Keratinocyte (primary cell): Measurements from ENCODE around the gene PLA2G12A. TPM values are rescaled to one million over a fixed set of nuclear protein-coding genes. Genes with fewer than 3 reads are reported as not detected.

Experiments
- DNase-seq: peaks from one replicate; pipeline ENCODE4 v3.0.0-alpha.2; 2011; ENCODE audit warnings: low read depth, missing footprints, low spot score
- FAIRE-seq: peaks from 2 replicates; lab custom pipeline; 2011; peaks lifted over from hg19 to GRCh38; lab: Jason Lieb, UNC
- H2AFZ ChIP-seq: 2 replicates; pipeline ENCODE4 v1.6.0; 2012; ENCODE audit warnings: low read length, control low read depth, inconsistent platforms; ENCODE audit not compliant: control insufficient read depth
- H3K27ac ChIP-seq: 2 replicates; pipeline ENCODE4 v1.5.1; 2011; ENCODE audit warnings: low read length; ENCODE audit not compliant: control insufficient read depth, insufficient read depth
- H3K27me3 ChIP-seq: 3 replicates; pipeline ENCODE4 v1.6.0; 2011; ENCODE audit warnings: low read length; ENCODE audit not compliant: control insufficient read depth, insufficient read depth; ENCODE audit errors: extremely low read depth
- H3K36me3 ChIP-seq, 2 experiments: 2 replicates in 1 of 2; 3 replicates in 1 of 2; pipeline ENCODE4 v1.5.1; 2011; ENCODE audit warnings: low read length in 2 of 2, mild to moderate bottlenecking in 1 of 2; ENCODE audit not compliant: control insufficient read depth in 2 of 2, insufficient read depth in 2 of 2; ENCODE audit errors: extremely low read depth in 1 of 2
- H3K4me1 ChIP-seq: 3 replicates; pipeline ENCODE4 v1.5.1; 2011; ENCODE audit warnings: low read length; ENCODE audit not compliant: control insufficient read depth, insufficient read depth; ENCODE audit errors: extremely low read depth
- H3K4me2 ChIP-seq: 3 replicates; pipeline ENCODE4 v1.6.0; 2011; ENCODE audit warnings: low read depth, low read length; ENCODE audit not compliant: control insufficient read depth, insufficient read depth; ENCODE audit errors: extremely low read depth
- H3K4me3 ChIP-seq, 3 experiments: fragments of 200-600 bp in 1 of 3; sonication (generic) in 1 of 3; 2 replicates in 2 of 3; 3 replicates in 1 of 3; pipeline ENCODE4 v1.5.1; 2011 to 2016; ENCODE audit warnings: low read length in 3 of 3, mild to moderate bottlenecking in 3 of 3, control low read depth in 2 of 3, inconsistent platforms in 1 of 3, low read depth in 1 of 3, mixed read lengths in 1 of 3, mixed run types in 1 of 3, moderate library complexity in 1 of 3; ENCODE audit not compliant: control insufficient read depth in 2 of 3, insufficient read depth in 2 of 3; ENCODE audit errors: extremely low read depth in 1 of 3
- H3K79me2 ChIP-seq: 2 replicates; pipeline ENCODE4 v1.6.0; 2012; ENCODE audit warnings: low read length; ENCODE audit not compliant: control insufficient read depth, insufficient read depth
- H3K9ac ChIP-seq: 3 replicates; pipeline ENCODE4 v1.6.0; 2011; ENCODE audit warnings: low read length; ENCODE audit not compliant: control insufficient read depth, insufficient read depth; ENCODE audit errors: extremely low read depth
- H3K9me1 ChIP-seq: 3 replicates; pipeline ENCODE4 v1.6.0; 2011; ENCODE audit warnings: low read length; ENCODE audit not compliant: control insufficient read depth, insufficient read depth; ENCODE audit errors: extremely low read depth
- H3K9me3 ChIP-seq: 2 replicates; pipeline ENCODE4 v1.5.1; 2012; ENCODE audit warnings: low read depth, low read length; ENCODE audit not compliant: control insufficient read depth
- H4K20me1 ChIP-seq: 3 replicates; pipeline ENCODE4 v1.6.0; 2011; ENCODE audit warnings: low read length; ENCODE audit not compliant: control insufficient read depth, insufficient read depth; ENCODE audit errors: extremely low read depth
- EZH2 ChIP-seq: IDR thresholded peaks from one replicate; pipeline ENCODE4 v1.6.1; 2012; ENCODE audit warnings: inconsistent platforms, mild to moderate bottlenecking, low read length, moderate library complexity
- dilution Hi-C: fragments of 300-500 bp; cut with MboI; formaldehyde crosslinking; loops from one replicate; pipeline ENCODE4 v1.7.0; 2020; ENCODE audit warnings: low sequenced_read_pairs; ENCODE audit not compliant: extremely low pct_ligation_motif_present
- polyA plus RNA-seq, 5 experiments: library from polyadenylated mRNA; depleted of rRNA in 3 of 5; stranded (reverse) in 3 of 5; stranded (forward) in 1 of 5; unstranded in 1 of 5; fragments of >200 nt; gene quantifications; 1 replicate in 1 of 5; 2 replicates in 3 of 5; 3 replicates in 1 of 5; pipeline versions ENCODE4 v1.2.1 to v1.2.3, GENCODE V29; 2011 to 2012; ENCODE audit warnings: missing spikeins in 2 of 5, low read depth in 1 of 5, low replicate concordance in 1 of 5
- TF ChIP-seq, protein P1 (sequence below), 3 experiments: IDR thresholded peaks in 1 of 3; conservative IDR thresholded peaks in 1 of 3; optimal IDR thresholded peaks in 1 of 3; 2 replicates in 2 of 3; 3 replicates in 1 of 3; pipeline versions ENCODE3 to v1.5.1; 2011; ENCODE audit warnings: low read length in 3 of 3, mild to moderate bottlenecking in 3 of 3, moderate library complexity in 2 of 3, control low read depth in 1 of 3, inconsistent platforms in 1 of 3; ENCODE audit not compliant: insufficient read depth in 2 of 3; ENCODE audit errors: extremely low read depth in 1 of 3

PLA2G12A gene
- polyA plus RNA-seq, 1 donor (not counting 4 experiments of a cell fraction or from before 2014, with no cell fraction given), result 63.7 TPM

DNA sequence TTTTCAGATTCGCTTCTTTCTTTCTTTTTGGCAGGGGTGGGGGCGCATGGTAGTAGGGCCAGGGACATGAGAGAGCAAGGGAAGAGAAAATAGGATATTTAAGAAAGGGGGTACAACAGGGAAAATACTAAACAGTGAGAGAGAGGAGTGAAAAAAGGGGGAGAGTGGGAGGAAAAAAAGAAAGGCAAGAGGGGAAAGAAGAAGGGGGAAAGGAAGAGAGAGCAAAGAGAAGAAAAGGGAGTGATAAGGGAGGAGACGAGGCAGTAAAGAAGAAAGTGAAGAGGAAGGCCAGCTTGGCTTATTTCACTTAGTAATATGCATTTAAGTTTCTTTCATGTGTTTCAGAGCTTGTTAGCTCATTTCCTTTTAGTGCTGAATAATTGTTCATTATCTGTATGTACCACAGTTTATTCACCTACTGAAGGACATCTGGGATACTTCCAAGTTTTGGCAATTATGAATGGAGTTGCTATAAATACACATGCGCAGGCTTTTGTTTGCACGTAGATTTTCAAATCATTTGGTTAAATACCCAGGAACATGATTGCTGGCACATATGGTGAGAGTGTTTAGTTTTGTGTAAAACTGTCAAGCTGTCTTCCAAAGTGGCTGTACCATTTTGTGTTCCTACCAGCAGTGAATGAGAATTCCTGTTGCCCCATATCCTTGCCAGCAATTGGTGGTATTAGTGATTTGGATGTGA lies 63.9 kb downstream of the PLA2G12A start:
- no peaks in the 10 kb centered on the region for H3K27me3 ChIP-seq
- H3K27ac ChIP-seq, result no peak overlapping the region
- dilution Hi-C loops, result no loop called here
- H3K79me2 ChIP-seq, result no peaks in the 10 kb centered on the region
- DNase-seq, result no peak
- no peaks in the 10 kb centered on the region for H3K4me1 ChIP-seq
- H3K4me2 ChIP-seq, result no peak overlapping the region
- H3K4me3 ChIP-seq, result no peak overlapping the region
- no peaks in the 10 kb centered on the region for H3K9me3 ChIP-seq
- H4K20me1 ChIP-seq, result no peaks in the 10 kb centered on the region
- TF ChIP-seq, protein P1, sequence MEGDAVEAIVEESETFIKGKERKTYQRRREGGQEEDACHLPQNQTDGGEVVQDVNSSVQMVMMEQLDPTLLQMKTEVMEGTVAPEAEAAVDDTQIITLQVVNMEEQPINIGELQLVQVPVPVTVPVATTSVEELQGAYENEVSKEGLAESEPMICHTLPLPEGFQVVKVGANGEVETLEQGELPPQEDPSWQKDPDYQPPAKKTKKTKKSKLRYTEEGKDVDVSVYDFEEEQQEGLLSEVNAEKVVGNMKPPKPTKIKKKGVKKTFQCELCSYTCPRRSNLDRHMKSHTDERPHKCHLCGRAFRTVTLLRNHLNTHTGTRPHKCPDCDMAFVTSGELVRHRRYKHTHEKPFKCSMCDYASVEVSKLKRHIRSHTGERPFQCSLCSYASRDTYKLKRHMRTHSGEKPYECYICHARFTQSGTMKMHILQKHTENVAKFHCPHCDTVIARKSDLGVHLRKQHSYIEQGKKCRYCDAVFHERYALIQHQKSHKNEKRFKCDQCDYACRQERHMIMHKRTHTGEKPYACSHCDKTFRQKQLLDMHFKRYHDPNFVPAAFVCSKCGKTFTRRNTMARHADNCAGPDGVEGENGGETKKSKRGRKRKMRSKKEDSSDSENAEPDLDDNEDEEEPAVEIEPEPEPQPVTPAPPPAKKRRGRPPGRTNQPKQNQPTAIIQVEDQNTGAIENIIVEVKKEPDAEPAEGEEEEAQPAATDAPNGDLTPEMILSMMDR (optimal IDR thresholded peaks at IDR 0.05 in 1 of 3, IDR thresholded peaks at IDR 0.05 in 1 of 3, conservative IDR thresholded peaks at IDR 0.05 in 1 of 3; ENCODE audit: extremely low read depth in 1 of 3, insufficient read depth in 2 of 3, low read length in 3 of 3), result no peak
- no peak for TF ChIP-seq EZH2
- H3K9ac ChIP-seq, result no peak overlapping the region
- H2AFZ ChIP-seq, result no peak overlapping the region
- no peaks in the 10 kb centered on the region for H3K9me1 ChIP-seq
- no peaks in the 10 kb centered on the region for H3K36me3 ChIP-seq
- no peak for FAIRE-seq

DNA sequence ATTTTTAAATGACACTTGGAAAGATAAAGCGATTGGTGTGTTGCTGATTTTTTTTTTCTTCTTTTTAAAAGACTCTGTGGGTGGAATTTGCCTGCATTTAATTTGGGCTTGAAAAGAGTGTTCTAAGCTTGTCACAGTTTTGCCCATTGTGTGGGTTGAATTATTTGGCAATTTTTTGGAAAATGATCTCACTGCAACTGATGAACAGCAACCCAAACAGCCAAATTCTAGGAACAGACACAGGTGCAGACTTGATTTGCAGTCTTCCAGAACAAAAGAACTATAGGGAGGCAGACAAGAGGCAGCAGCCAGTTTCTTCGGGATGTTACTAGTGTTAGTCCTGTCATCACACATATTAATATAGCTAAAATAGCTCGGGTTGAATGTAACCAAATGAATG lies 67.1 kb downstream of the PLA2G12A start:
- Histone ChIP-seq H3K4me2 (no peak overlapping the region), H3K79me2 (no peaks in the 10 kb centered on the region), H4K20me1 (no peaks in the 10 kb centered on the region), H3K9me3 (no peaks in the 10 kb centered on the region), H3K4me1 (no peaks in the 10 kb centered on the region), H3K27ac (no peak overlapping the region), H3K27me3 (no peaks in the 10 kb centered on the region), H3K4me3 (no peak overlapping the region), H3K36me3 (no peaks in the 10 kb centered on the region), H3K9ac (no peak overlapping the region), H3K9me1 (no peaks in the 10 kb centered on the region), H2AFZ (no peak overlapping the region)
- dilution Hi-C loops, result no loop called here
- no peak for FAIRE-seq
- no peak for DNase-seq
- no peak for TF ChIP-seq EZH2
- TF ChIP-seq, protein P1 (optimal IDR thresholded peaks at IDR 0.05 in 1 of 3, IDR thresholded peaks at IDR 0.05 in 1 of 3, conservative IDR thresholded peaks at IDR 0.05 in 1 of 3; ENCODE audit: extremely low read depth in 1 of 3, insufficient read depth in 2 of 3, low read length in 3 of 3), result no peak
